ENCODE results near the gene PRKCZ. TPM values are rescaled to one million over a fixed set of nuclear protein-coding genes. Genes with fewer than 3 reads are reported as not detected.

Gene PRKCZ
- total RNA-seq, 1 donor from 2014 or later: 0.59 TPM

GRCh38 chr1:2024887-2025286 is 25.3 kb upstream of the PRKCZ start:
- DNase-seq (ENCODE audit: low read depth, low spot score): no peak

- DNase-seq (ENCODE audit: low read depth, low spot score): no peak
Measured at GRCh38 chr1:2025491-2025981, 24.7 kb upstream of the PRKCZ start.

DNA sequence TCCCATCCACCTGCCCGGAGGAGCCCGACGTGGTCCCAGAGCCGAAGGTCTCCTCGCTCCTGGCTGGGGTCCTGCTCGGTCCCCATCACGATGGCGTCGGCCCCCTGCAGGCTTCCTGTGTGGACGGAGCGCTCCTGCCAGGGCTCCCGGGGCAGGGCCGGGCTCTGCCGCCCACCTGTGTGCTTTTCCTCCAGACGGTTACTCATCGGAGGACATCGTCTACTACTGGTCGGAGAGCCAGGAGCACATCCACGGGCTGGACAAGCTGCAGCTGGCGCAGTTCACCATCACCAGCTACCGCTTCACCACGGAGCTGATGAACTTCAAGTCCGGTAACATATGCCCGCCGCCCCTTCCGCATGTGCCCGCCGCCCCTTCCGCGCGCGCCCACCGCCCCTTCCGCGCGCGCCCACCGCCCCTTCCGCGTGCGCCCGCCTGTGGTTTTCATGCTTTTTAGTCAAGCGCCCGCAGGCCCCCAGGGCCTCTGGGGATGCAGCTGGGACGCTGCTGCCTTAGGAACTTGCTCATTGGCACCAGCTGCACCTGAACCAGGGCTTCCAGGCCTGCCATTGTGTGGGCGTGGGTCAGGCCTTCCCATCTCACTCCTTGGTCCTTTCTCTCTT is 22.1 kb upstream of the PRKCZ start:
- DNase-seq (ENCODE audit: low read depth, low spot score): no peak

- no peak for DNase-seq (ENCODE audit: low read depth, low spot score)
Measured at GRCh38 chr1:2028870-2029560, 21.2 kb upstream of the PRKCZ start.

DNA sequence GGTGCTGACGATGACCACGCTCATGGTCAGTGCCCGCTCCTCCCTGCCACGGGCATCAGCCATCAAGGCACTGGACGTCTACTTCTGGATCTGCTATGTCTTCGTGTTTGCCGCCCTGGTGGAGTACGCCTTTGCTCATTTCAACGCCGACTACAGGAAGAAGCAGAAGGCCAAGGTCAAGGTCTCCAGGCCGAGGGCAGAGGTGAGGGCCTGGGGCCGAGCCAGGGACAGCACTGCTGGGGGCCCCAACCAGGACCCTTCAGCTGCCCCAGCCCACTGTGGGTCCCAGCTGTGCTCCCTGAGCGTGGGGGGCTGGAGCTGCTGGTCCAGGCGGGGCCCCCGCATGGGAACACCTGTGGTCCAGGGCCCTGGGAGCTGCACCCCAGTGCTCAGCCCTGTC is 20.6 kb upstream of the PRKCZ start:
- no peak for DNase-seq (ENCODE audit: low read depth, low spot score)

- no peak for DNase-seq (ENCODE audit: low read depth, low spot score)
Measured at GRCh38 chr1:2030076-2030871, 19.9 kb upstream of the PRKCZ start.

GRCh38 chr1:2031546-2032540 is 18.4 kb upstream of the PRKCZ start:
- DNase-seq (ENCODE audit: low read depth, low spot score): no peak

- DNase-seq (ENCODE audit: low read depth, low spot score): no peak
Measured at GRCh38 chr1:2032737-2033136, 17.5 kb upstream of the PRKCZ start.

GRCh38 chr1:2033165-2033564 is 17.0 kb upstream of the PRKCZ start:
- no peak for DNase-seq (ENCODE audit: low read depth, low spot score)

DNA sequence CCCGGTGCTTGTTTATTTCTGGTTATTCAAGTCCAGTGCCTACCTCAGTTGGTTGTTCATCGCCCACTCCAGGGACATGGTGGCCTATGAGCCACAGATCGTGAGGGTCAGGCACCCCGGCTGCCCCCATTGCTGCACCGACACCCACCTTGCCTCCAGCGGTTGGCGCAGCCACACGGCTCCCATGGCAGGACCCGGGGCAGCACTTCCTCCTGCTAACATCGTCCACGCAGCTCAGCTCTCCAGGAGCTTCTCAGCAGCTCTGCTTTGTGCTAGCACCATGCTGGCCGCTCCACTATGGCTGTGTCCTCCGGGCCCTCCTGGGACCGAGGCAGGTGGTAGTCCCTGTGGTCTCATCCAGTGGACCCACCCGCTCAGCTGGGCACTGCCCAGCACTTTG is 13.9 kb upstream of the PRKCZ start:
- no peak for DNase-seq (ENCODE audit: low read depth, low spot score)

- DNase-seq (ENCODE audit: low read depth, low spot score): no peak
Measured at GRCh38 chr1:2037314-2037979, 12.8 kb upstream of the PRKCZ start.

DNA sequence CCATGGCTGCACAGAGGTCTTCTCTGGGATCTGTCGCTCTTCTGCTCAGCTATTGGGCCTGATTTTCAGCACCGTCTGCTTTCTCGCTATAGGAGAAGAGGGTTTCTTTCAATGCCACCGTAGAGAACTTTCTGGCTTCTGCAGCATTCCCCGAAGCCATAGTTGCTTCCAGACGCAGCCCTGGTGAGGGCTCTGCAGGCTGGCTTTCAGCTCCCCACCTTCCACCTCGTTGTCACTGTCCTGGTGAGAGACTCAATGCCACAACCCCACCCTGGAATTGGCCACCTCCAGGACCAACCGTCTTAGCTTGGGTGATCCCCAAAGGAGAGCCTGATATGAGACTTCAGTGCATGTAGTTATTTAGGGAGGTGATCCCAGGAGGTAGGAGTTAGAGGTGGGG is 12.0 kb upstream of the PRKCZ start:
- no peak for DNase-seq (ENCODE audit: low read depth, low spot score)

DNA sequence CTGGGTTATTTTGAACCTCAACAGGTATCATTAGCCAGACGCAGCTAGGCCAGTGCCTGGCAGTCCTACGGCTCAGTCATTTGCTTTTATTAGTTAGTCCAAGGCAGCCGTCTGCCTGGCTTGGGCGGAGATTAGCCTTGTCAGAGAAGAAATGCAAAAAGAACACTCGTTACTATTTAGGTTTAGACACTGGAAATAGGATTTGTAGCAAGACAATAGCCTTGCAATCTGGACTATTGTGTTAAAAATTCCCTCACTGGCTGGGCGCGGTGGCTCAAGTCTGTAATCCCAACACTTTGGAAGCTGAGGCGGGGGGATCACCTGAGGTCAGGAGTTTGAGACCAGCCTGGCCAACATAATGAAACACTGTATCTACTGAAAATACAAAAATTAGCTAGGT is 11.0 kb upstream of the PRKCZ start:
- DNase-seq (ENCODE audit: low read depth, low spot score): no peak

DNA sequence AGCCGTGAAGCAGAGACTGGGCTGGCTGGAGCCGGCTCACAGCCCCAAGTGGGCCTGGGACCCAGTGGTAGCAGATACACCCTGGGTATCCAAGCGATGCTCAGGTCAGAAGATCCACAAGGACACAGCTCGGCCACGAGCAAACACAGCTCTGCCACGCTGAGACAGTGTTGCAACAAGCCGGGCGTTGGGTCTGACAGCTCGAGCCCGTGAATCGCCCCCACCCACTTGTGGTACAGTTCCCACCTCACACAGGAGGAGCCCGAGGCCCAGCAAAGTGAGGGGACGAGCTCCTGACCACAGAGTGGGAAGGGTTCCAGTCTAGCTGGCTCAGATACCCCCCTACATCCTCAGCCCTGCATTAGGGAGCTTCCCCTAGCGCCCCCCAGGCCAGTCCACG is 8.9 kb upstream of the PRKCZ start:
- DNase-seq (ENCODE audit: low read depth, low spot score): no peak

DNA sequence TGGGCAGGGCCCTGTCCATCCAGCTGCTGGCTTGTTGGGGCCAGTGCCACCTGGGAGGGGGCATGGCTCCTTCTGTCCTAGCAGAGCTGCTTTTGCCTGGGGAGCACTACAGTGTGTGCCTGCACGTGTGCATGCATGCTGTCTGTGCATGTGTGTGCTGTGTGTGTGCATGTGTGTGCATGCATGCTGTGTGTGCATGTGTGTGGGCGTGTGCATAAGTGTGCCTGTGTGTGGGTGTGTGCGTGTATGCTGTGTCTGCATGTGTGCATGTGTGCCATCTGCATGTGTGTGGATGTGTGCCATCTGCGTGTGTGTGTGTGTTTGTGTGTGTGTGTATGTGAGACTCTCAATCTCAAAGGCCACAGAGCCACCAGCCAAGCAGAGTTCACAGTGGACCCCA is 8.3 kb upstream of the PRKCZ start:
- no peak for DNase-seq (ENCODE audit: low read depth, low spot score)

- no peak for DNase-seq (ENCODE audit: low read depth, low spot score)
Measured at GRCh38 chr1:2042830-2043773, 7.1 kb upstream of the PRKCZ start.

GRCh38 chr1:2043886-2044285 is 6.3 kb upstream of the PRKCZ start:
- no peak for DNase-seq (ENCODE audit: low read depth, low spot score)

GRCh38 chr1:2044510-2045319 is 5.5 kb upstream of the PRKCZ start:
- DNase-seq (ENCODE audit: low read depth, low spot score): no peak

All from pulmonary artery endothelial cell (primary cell).